A204.1 (cell line): ENCODE data around the gene JMY.

Experiments used
- FAIRE-seq: peaks from 2 replicates; lab custom pipeline; 2012; peaks lifted over from hg19 to GRCh38; lab: Jason Lieb, UNC

Gene JMY

GRCh38 chr5:79235634-79236361 is at the start of gene JMY:
Gene JMY (plus strand): TSS chr5:79236131. CDS start chr5:79236651, 520 bp downstream.
- FAIRE-seq, result no peak

GRCh38 chr5:79186455-79186854 is 49.5 kb upstream of the JMY start:
- no peak for FAIRE-seq

- no peak for FAIRE-seq
Measured at GRCh38 chr5:79189439-79190234, 46.3 kb upstream of the JMY start.

- no peak for FAIRE-seq
Measured at GRCh38 chr5:79190235-79190529, 45.7 kb upstream of the JMY start.

- FAIRE-seq, result no peak
Measured at GRCh38 chr5:79191457-79191856, 44.5 kb upstream of the JMY start.

GRCh38 chr5:79193643-79194042 is 42.3 kb upstream of the JMY start:
- FAIRE-seq, result no peak

GRCh38 chr5:79200573-79201183 is 35.3 kb upstream of the JMY start:
- FAIRE-seq, result peak; percentile 90

GRCh38 chr5:79201206-79201605 is 34.7 kb upstream of the JMY start:
- FAIRE-seq, result no peak

GRCh38 chr5:79202076-79202475 is 33.9 kb upstream of the JMY start:
- FAIRE-seq, result no peak

- FAIRE-seq, result no peak
Measured at GRCh38 chr5:79205965-79206364, 30.0 kb upstream of the JMY start.

GRCh38 chr5:79206541-79206940 is 29.4 kb upstream of the JMY start:
- no peak for FAIRE-seq

GRCh38 chr5:79209505-79209904 is 26.4 kb upstream of the JMY start:
- no peak for FAIRE-seq

GRCh38 chr5:79224286-79224984 is 11.5 kb upstream of the JMY start:
- no peak for FAIRE-seq

- FAIRE-seq, result no peak
Measured at GRCh38 chr5:79225026-79225425, 10.9 kb upstream of the JMY start.

- no peak for FAIRE-seq
Measured at GRCh38 chr5:79225441-79225840, 10.5 kb upstream of the JMY start.

- no peak for FAIRE-seq
Measured at GRCh38 chr5:79227484-79228025, 8.4 kb upstream of the JMY start.

- FAIRE-seq, result no peak
Measured at GRCh38 chr5:79229357-79230174, 6.4 kb upstream of the JMY start.

GRCh38 chr5:79235261-79235633 is 684 bp upstream of the JMY start:
- no peak for FAIRE-seq

- no peak for FAIRE-seq
Measured at GRCh38 chr5:79236362-79236969, 535 bp downstream of the JMY start.

GRCh38 chr5:79236970-79237739 is 1.2 kb downstream of the JMY start:
- no peak for FAIRE-seq
